ENCODE measurements around the gene EXOSC3. TPM values are rescaled to one million over a fixed set of nuclear protein-coding genes. Genes with fewer than 3 reads are reported as not detected.

The EXOSC3 gene
- total and polyA plus RNA-seq, 2 of the 8 experiments (the other 6 are each of a cell fraction or from before 2014, with no cell fraction given): 46.7 to 73.4 TPM

GRCh38 chr9:37800631-37801286, 15.9 kb upstream of the EXOSC3 start, which contains the start of gene DCAF10 (continued):
- TF ChIP-seq CHD7 (IDR thresholded peaks at IDR 0.05; ENCODE audit: insufficient replicate concordance, low read length) (peak; percentile 69), ASH2L (IDR thresholded peaks at IDR 0.05; ENCODE audit: low read length) (peak; percentile 94), SIN3A (conservative IDR thresholded peaks at IDR 0.05 in 1 of 2, IDR thresholded peaks at IDR 0.05 in 1 of 2; ENCODE audit: low read depth in 1 of 2, low read length in 2 of 2) (peak; percentile 9 to 93; a peak in 2 of 4 replicates), POU5F1 (IDR thresholded peaks at IDR 0.05; ENCODE audit: low read depth, low read length) (no peak), JUN (IDR thresholded peaks at IDR 0.05; ENCODE audit: low read depth, low read length) (peak; percentile 44; the same call in 1 of the 2 replicates), SRF (IDR thresholded peaks at IDR 0.05; ENCODE audit: low read depth, low read length) (peak; percentile 72; the same call in 1 of the 2 replicates), KDM4A (IDR thresholded peaks at IDR 0.05; ENCODE audit: low read depth, low read length, severe bottlenecking) (peak; percentile 85), E2F6 (IDR thresholded peaks at IDR 0.05) (peak; percentile 59; the same call in 1 of the 2 replicates), CHD1 (IDR thresholded peaks at IDR 0.05; ENCODE audit: low read depth, low read length) (no peak)
